ENCODE measurements around the gene AKAP9.

The AKAP9 gene

DNA sequence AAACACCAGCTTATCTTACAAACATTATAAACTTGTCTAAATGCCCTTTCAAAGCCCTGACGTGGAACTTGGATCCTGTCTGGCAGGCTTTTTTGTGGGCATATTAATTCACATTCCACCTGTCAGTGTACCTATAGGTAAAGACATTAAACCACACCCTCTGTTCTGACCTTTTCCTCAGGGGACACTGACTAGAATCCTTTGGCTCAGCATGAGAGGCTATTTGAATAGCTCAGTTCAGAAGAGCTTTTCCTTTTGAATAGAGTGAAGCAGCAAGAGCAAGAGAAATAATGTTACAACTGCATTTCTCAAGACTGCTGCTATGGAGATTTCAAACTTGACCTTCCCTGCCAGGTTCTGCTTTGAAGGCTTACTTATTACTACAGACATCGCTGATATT lies 116.7 kb downstream of the AKAP9 start:
- DNase-seq (ENCODE audit: low read depth): no peak
- no peak overlapping the region for H3K4me3 ChIP-seq (ENCODE audit: low read depth, low read length)

GRCh38 chr7:92058040-92058439 lies 117.4 kb downstream of the AKAP9 start:
- peak; percentile 46 for DNase-seq (ENCODE audit: low read depth)
- TF ChIP-seq, protein P1, sequence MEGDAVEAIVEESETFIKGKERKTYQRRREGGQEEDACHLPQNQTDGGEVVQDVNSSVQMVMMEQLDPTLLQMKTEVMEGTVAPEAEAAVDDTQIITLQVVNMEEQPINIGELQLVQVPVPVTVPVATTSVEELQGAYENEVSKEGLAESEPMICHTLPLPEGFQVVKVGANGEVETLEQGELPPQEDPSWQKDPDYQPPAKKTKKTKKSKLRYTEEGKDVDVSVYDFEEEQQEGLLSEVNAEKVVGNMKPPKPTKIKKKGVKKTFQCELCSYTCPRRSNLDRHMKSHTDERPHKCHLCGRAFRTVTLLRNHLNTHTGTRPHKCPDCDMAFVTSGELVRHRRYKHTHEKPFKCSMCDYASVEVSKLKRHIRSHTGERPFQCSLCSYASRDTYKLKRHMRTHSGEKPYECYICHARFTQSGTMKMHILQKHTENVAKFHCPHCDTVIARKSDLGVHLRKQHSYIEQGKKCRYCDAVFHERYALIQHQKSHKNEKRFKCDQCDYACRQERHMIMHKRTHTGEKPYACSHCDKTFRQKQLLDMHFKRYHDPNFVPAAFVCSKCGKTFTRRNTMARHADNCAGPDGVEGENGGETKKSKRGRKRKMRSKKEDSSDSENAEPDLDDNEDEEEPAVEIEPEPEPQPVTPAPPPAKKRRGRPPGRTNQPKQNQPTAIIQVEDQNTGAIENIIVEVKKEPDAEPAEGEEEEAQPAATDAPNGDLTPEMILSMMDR (IDR thresholded peaks at IDR 0.05; ENCODE audit: insufficient read depth, low read depth, low read length, missing control alignments): no peak
- no peak overlapping the region for H3K4me3 ChIP-seq (ENCODE audit: low read depth, low read length)

More for the DNA sequence above, 116.7 kb downstream of the AKAP9 start:
- TF ChIP-seq, protein P1 (IDR thresholded peaks at IDR 0.05; ENCODE audit: insufficient read depth, low read depth, low read length, missing control alignments): no peak

- TF ChIP-seq, protein P1 (IDR thresholded peaks at IDR 0.05; ENCODE audit: insufficient read depth, low read depth, low read length, missing control alignments): no peak
- DNase-seq (ENCODE audit: low read depth): no peak
- H3K4me3 ChIP-seq (ENCODE audit: low read depth, low read length): no peak overlapping the region
These were observed 118.2 kb downstream of the AKAP9 start for GRCh38 chr7:92058899-92059298.

DNA sequence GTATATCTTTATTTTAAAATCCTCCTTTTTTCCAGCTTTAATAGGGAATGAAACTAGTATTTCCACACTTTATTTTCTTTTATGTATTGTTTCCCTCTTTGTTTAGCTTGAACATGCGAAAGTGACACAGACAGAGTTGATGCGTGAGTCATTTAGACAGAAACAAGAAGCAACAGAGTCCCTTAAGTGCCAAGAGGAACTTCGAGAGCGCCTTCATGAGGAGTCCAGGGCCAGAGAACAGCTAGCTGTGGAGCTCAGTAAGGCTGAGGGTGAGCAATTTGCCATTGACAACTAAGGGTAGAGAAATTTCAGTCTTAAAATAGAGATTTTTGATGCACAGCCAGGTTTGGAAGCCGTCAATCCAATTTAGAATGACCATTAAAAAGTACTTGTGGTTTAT lies 120.5 kb downstream of the AKAP9 start:
- TF ChIP-seq, protein P1 (IDR thresholded peaks at IDR 0.05; ENCODE audit: insufficient read depth, low read depth, low read length, missing control alignments): no peak
- DNase-seq (ENCODE audit: low read depth): no peak
- no peak overlapping the region for H3K4me3 ChIP-seq (ENCODE audit: low read depth, low read length)

DNA sequence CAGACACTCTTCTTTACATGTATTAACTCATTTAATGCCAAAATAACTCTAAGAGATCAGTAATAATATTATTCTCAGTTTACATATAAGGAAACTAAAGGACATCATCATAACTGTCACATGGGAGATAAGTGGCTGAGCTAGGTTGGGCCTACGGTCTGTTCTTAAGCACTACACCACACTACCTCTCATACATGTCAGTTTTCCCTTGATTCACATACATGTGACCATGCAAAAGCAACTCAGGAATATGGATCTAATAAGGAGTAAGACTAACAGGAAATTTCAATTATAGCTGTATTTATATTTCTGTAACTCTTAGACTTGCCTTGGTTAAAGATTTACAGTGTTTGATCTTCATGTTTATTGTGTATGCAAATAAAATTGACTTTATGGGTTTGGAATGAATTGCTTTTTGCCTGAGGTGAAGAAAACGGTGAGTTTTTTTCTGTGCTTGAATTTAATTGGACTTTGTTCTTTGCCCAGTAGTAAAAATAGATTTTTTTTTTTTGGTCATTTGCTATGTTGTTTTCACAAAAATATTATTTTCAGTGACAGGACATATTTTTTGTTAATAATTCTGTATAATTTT lies 123.9 kb downstream of the AKAP9 start:
- H3K4me3 ChIP-seq (ENCODE audit: low read depth, low read length): no peak overlapping the region
- no peak for DNase-seq (ENCODE audit: low read depth)
- TF ChIP-seq, protein P1 (IDR thresholded peaks at IDR 0.05; ENCODE audit: insufficient read depth, low read depth, low read length, missing control alignments): no peak

- TF ChIP-seq, protein P1 (IDR thresholded peaks at IDR 0.05; ENCODE audit: insufficient read depth, low read depth, low read length, missing control alignments): no peak
- no peak for DNase-seq (ENCODE audit: low read depth)
- H3K4me3 ChIP-seq (ENCODE audit: low read depth, low read length): no peak overlapping the region
These were observed 130.4 kb downstream of the AKAP9 start for GRCh38 chr7:92071032-92071431.

DNA sequence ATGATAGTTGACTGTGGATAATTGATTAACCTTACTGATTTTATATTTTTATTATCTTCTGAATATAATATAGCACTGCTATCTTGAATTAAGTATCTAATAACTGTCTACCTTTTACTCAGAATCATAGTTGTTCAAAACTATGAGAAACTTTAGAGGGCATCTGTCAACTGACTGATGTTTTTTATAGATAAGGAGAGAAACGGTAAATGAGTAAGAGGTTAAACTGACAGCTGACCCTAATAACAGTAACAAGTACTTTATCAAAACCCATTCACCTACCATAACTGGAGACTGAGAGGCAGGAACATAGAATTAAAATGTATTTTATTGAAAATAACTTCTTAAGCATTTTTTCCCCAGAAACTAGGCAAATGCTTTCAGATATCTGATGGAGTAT lies 131.5 kb downstream of the AKAP9 start:
- TF ChIP-seq, protein P1 (IDR thresholded peaks at IDR 0.05; ENCODE audit: insufficient read depth, low read depth, low read length, missing control alignments): no peak

More for the DNA sequence above, 131.5 kb downstream of the AKAP9 start:
- no peak for DNase-seq (ENCODE audit: low read depth)
- H3K4me3 ChIP-seq (ENCODE audit: low read depth, low read length): no peak overlapping the region

Measured in GM12865 (cell line).